ENCODE measurements around the gene SLC16A4. TPM values are rescaled to one million over a fixed set of nuclear protein-coding genes. Genes with fewer than 3 reads are reported as not detected.
"Not testable (repeated sequence)": the region's sequence is repeated elsewhere in the genome, so short reads cannot be mapped to it uniquely, and the experiment has no call there.

The SLC16A4 gene
- 0.09 and 0.23 TPM in 2 replicates for polyA plus RNA-seq (2014; cell fraction: cytosol; rRNA removed)
- 0.33 and 0.59 TPM in 2 replicates for polyA plus RNA-seq (2014; cell fraction: nucleus; rRNA removed)

DNA sequence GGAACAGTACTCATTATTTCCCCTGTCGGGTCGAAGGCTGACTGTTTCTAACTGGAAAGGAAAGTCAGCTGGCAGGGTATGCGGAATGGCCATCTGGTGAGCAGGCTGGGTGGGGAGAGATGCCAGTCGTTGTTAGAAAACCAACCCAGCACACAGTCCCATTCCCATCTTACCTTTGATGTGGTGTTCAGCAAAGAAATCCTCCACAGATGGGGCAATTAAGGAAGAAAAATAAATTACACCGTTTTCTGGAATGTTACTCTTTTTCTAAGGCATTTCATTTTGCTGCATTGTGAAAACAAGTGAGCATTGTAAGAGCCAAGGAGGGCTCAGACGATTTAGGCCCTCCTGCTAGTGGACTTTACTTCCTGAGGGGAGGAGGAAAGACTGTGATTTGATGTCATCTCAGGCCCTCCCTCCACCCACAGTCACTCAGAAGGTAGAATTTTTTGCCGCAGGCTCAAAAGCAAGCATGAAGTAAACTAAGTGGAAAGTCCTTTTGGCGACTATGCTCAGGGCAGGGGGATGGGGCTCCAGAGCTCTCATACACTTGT lies at the start of gene SLC16A4:
TSS of gene SLC16A4 (minus strand) at position 335 of the 554 bp plus-strand sequence. CDS start 1,703 bp downstream, outside the sequence.
- no peak for DNase-seq (ENCODE audit: low spot score)

DNA sequence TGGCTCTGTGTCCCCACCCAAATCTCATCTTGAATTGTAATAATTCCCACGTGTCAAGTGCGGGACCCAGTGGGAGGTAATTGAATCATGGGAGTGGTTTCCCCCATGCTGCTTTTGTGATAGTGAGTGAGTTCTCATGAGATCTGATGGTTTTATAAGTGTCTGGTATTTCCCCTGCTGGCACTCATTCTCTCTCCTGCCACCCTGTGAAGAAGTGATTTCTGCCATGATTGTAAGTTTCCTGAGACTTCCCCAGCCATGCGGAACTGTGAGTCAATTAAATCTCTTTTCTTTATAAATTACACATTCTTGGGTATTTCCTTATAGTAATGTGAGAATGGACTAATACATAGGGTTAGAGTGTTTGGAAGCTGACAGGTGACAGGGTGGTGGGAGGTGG lies 49.0 kb upstream of the SLC16A4 start:
- not testable (repeated sequence) for DNase-seq (ENCODE audit: low spot score)

DNA sequence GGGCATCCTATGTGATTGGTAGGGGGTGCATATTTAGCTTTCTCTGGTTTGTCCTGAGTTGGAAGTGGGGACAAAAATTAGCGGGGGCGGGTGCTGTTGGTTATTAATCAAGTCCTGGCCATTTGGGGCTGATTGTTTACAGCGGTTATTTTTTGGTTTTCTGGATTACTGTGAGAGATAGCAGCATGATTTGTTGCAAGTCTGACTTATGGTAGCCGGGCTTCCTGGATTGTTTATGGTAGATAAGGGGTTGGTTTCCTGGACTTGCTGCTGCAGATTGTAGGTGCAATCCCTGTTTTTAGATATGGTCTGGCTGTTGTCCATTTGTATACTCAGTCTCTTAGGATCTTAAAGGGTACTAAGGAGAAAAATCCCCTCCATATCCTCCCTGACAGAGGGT lies 48.1 kb upstream of the SLC16A4 start:
- DNase-seq (ENCODE audit: low spot score) = no peak

DNA sequence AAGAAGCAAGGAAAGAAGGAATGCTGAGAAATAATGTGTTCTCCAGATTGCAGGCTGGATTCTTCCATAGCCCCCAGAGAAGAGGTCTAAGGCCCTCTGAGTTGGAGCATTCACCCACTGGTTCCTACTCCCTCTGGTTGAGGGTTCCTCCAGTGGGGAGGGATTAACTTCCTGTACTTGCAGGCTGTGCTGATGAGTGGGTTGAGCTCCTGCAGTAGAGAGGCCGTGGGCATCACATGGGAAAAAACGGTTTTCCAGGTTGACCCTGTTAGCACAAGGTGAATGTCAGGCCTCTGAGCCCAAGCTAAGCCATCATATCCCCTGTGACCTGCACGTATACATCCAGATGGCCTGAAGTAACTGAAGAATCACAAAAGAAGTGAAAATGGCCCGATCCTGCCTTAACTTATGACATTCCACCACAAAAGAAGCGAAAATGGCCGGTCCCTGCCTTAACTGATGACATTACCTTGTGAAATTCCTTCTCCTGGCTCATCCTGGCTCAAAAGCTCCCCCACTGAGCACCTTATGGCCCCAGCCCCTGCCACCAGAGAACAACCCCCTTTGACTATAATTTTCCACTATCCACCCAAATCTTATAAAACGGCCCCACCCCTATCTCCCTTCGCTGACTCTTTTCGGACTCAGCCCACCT lies 46.9 kb upstream of the SLC16A4 start:
- DNase-seq (ENCODE audit: low spot score) = not testable (repeated sequence)

DNA sequence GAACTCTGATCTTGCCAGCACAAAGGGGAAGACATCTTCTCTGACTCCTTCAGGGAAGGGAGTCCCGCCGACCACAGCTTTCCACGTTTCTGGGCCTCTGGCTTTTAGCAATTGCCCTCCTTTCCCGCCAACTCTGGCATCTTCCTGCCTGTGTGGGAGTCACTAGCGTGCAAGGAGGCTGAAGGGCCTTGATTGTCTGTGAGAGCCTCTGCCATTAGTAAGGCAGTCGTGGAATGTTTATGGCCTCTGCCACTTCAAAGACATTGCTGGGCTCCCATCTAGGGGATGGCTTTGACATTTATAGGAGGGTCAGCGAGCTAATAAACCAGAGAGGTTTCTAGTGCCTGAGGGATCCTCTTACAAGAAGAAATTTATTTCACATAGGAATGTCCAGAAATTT lies 45.8 kb upstream of the SLC16A4 start:
- no peak for DNase-seq (ENCODE audit: low spot score)

DNA sequence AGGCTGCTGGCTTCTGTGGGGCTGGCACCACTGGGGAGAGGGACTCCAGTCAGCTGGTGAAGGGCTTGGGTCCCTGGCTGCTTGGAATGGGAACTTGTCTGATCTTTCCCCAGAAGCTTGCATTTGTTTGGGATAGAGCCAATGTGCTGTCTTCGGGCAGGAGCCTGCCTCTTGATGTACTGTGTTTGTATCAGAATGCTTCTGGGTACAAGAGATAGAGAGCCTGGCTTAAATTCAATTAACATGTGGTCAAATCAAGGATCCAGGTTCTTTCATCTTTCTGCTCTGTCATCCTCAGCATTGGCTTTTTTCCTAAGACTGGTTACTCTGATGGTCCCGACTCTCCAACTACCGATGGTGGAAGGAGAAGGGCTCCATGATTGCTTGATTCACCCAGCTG lies 44.1 kb upstream of the SLC16A4 start:
- DNase-seq (ENCODE audit: low spot score) = no peak

DNA sequence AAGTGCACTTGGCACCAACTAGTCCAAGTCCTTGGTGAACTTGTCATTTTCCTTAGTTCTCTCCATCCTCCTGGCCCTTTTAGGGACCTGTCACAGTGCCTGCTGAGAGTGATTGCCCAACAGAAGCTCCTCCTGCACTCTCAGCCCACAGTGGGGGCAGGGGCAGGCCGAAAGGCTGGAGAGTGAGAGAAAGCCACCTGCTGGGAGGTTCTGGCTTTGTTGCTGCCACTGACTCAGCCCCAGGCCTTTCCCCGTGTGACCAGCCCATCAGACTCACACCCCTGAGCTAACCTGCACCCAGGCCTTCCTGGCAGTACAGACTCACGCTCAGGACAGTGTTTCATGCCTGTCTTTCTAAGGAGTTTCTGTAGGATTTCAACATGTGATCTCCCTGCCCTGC lies 43.0 kb upstream of the SLC16A4 start:
- peak; percentile 21 for DNase-seq (ENCODE audit: low spot score)

DNA sequence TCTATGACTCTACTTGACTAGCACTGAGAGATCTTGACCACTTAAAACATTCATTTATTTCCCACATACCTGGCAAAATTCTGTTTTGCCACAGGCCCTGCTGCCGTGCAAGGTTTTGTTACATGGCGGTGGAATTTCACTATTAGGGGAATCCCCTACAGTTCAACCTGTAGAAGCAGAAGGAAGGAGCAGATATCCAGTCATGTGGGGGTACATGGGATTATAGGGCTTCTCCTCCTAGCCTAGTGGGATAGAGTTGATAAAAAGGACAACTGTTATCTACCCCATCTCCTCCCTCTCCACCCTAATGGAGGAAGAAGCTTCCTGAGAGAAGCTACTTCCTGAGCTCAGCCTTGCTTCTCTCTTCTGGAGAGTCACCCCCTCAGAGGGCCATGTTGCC lies 42.4 kb upstream of the SLC16A4 start:
- no peak for DNase-seq (ENCODE audit: low spot score)

DNA sequence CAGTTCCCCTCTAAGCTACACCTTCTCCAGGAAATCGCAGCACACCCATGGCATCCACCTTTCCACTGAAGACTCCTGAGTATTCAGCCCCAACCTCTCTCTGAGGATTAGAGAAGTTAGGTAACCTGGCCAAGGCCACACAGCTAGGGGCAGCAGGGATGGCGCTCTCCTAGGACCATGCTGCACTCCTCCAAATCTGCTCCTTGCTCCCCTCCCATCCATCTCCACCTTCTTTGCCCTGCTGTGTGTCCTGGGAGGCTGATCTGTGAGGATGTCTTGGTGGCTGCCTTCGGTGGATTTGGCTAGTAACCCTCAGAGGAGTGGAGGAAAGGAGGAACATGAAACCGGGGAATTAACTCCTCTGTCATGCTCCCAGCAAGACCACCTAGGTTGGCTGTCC lies 40.1 kb upstream of the SLC16A4 start:
- DNase-seq (ENCODE audit: low spot score) = no peak

DNA sequence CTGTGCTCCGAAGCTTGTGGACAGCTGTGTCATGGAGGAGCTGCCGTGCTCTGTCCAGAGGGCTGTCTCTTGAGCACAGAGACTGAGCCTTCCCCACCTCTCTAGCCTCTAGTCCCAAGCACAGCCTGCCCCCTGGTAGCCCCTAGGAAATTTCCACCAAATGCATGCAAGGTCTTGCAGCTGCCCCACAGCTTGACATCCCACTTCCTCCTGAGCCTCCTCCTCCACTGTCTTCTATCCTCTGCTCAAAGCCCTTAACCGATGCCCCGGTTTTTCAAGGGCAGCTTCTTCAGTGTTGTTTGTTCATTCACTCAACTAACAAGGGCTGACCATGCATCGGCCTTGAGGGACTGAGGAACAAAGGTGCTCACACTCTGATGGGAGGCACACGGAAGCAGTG lies 39.5 kb upstream of the SLC16A4 start:
- DNase-seq (ENCODE audit: low spot score) = no peak

DNA sequence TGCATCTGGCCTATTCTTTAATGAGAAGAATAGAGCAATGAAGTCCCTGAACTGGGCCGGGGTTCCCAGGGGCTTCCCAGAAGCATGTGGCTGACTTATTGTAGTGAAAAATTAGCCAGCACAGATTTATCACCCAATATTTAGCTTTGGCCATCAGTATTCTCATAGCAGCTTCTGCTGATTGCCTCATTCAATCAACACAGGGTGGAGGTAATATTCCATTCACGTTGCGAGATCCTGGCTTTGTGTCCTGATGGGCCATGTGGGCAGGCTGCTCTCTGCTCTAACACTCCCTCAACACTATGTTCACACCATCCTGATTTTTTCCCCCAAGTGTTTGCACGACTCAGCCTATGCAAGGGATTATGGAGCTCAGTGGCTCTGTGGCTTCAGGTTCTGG lies 38.1 kb upstream of the SLC16A4 start:
- DNase-seq (ENCODE audit: low spot score) = no peak

DNA sequence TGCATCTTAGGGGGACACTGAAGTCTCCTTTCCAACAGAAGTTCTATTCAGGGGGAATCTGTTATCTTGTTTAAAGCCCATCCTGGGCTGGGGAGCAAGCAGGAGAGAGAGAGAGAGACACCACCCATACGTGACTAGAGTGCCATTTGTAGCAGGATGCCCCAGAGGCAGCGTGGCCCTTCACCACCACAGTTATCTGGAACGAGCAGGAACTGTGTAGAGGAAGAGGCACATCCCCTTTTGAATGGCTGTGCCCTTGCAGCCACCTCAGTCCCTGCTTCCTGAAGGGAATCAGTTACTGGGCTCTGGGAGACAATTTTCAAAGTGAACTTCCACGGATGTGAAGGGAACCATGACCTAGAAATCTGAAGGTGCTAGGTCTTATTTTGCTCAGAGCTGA lies 36.0 kb upstream of the SLC16A4 start:
- no peak for DNase-seq (ENCODE audit: low spot score)

DNA sequence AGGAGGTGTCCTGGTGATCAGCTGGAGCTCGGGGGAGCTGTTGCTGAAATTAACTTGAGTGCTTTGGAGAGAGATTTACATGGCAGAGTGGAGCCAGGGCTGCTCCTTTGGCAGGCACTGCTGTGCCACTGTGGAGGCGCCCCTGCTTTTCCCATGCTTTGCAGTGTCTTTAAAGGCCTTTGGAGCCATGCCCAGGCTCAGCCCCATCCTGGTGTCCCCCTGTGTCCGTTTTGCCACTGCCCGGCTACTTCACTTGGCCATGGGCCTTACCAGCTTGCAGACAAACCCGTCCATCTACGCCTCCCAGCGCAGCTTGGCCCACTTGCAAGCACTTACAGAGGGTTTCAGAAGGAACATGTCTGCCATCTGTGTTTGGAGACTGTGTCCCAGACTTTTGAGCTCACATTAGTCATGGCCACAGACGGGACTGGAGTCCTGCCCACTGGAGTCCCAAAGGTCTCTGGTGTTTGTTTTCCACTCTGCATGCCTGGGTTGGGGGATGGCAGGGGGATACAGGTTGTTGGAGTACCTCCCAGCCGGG lies 34.9 kb upstream of the SLC16A4 start:
- DNase-seq (ENCODE audit: low spot score) = no peak

DNA sequence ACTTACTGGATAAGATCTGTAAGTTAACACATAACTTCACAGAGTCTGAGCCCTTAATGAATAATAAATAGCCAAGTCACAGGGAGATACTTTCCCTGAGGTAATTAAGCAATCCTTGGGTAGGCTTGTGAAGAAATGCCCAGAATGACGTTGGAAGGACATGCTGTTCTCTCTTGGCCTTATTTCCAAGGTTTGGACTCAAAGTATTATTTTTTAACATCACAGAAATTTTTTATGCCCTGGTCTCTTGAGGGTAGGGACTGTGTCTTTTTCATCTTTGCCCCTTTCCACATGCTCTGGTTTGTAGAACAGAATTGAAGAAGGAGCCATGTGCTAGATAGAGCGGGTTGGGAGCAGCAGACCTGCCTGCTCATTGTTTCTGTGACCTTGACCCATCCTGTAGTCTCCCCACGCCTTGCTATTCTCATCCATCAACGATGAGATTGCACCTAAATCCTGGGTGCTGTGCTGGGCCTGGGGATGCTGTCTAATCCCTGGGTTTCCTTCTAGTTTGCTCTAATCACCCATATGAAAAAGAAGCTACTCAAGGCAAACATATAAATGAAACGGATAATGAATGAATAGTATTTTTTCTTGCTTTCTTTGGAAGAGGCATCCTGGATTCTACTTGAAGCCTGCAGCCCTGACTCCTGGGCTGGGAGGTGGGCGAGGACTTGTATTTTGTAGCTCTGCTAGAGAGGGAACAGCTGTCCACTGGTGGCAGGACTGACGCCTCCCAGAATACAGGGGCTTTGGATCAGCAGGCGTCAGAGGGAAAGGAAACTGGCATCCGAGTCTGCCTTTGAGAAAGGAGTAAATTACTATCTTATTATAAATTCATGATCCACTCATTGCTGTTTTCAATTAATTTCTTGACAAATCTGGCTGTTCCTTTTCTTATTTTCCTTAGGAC lies 34.1 kb upstream of the SLC16A4 start:
- DNase-seq (ENCODE audit: low spot score) = no peak

DNA sequence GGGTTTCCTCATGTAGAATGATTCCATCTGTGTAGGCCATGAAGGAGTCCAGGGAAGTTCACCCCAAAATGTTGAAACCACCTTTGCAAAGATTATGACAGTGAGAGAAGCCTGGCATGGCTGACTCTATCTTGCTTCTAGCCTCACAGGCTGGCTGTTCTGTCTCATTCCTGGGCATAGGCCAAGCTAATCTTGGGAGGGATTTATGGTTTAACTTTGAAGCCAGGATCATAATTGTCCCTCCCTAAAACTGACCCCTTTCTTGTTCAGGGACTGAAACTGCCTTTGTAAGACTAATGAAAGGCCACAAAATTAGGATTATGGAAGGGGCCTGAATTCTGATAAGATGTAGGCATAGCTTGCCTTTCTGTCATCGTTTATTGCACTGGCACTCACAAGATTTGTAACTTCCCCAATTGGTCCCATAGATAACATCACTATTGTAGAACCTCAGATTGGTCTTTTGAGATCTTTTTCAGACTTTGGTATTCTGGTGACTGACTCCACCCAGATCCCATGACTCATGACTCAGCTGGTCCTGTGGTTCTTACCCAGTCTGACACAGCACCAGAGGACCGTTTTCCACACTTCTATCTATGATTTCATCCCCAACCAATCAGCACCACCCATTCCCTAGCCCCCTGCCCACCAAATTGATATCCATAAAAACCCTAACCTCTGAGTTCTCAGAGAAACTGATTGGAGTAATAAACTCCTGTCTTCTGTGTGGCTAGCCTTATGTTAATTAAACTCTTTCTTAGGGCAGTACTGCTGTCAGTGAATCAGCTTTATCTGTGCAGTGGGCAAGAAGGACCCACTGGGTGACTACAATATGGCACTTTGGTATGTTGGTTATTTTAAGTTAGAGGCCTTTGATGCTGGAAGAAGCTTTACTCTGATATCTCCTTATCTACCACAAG lies 30.3 kb upstream of the SLC16A4 start:
- DNase-seq (ENCODE audit: low spot score) = no peak

DNA sequence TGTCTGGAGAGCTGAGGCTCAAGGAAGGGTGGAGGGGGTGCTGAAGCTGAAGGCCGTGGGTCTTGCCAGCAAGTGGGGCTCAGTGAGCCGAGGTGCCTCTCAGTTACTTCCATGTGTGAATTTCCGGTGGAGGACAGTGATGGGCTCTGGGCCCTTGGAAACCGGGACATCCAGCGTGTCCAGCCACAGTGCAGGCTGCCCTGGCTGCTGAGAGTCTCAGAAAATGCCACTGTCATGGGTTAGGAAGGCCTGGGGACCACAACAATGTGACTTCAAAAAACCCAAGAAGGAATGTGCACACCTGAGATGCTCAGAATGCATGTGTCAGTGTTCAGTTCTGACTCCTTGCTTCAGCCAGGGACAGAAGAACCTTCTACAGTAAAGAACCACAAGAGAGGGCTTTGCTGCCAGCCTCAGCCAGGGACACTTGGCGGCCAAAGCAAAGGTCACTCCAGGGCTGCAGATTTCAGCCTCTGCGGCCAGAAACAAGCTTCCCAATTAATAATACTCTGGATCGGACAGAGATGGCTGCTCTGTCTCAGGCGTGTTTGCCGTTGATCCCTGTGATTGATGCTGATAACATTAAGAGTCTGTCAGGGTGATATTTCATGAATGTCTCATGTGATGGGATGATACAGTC lies 29.3 kb upstream of the SLC16A4 start:
- DNase-seq (ENCODE audit: low spot score) = no peak

DNA sequence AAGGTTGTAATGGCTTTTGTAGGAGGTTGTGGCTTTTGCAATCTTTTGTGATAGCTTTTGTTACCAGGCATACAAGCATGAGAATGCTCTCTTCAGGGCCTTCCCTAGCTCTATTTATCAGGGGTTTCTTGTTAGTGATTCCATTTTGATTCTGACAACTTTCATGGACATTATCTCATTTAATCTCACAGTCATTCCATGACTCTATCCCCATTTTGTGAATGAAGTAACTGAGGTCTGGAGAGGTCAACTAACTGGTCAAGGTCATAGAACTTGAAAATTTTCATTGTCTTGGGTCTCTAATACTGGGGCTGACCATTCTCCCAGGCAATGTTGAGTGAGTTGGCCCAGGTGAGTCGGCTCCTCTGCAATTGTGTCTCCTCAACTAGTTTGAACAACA lies 27.9 kb upstream of the SLC16A4 start:
- DNase-seq (ENCODE audit: low spot score) = no peak

DNA sequence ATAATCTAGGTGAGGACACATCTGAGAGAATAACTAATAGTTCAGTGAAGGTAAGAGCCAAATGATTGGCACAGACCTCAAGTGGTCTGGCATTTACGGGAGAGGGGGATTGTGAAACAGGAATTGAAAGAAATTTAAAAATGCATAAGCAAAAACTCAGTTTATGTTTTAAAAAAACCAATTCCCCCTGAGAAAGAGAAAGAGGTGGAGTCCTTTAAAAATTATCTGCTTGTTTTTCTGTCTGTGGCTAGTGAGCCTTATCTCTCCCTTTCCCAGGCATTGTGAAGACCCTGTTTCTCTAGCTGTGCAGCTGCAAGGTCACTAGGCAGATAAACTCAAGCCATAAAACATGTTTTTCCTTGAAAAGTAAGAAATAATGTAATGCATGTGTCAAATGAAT lies 22.2 kb upstream of the SLC16A4 start:
- not testable (repeated sequence) for DNase-seq (ENCODE audit: low spot score)

DNA sequence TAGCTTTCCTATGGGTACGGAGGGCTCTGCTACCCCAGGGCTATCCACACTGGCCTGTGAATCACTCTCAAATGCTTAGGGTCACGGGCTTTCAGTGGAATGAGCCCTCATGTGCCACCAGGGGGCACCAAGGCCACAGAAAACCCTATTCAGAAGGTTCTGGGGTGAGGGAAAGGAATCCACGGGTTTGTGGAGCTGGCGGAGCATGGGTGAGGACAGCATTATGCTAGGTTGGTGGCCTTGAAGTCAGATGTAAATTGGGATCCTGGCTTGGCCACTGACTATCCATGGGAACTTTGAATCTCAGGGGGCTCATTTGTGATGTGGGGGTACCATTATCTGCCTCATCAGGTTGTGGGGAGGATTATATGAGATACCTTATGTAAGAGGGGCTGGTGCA lies 21.8 kb upstream of the SLC16A4 start:
- peak; percentile 62 for DNase-seq (ENCODE audit: low spot score)

DNA sequence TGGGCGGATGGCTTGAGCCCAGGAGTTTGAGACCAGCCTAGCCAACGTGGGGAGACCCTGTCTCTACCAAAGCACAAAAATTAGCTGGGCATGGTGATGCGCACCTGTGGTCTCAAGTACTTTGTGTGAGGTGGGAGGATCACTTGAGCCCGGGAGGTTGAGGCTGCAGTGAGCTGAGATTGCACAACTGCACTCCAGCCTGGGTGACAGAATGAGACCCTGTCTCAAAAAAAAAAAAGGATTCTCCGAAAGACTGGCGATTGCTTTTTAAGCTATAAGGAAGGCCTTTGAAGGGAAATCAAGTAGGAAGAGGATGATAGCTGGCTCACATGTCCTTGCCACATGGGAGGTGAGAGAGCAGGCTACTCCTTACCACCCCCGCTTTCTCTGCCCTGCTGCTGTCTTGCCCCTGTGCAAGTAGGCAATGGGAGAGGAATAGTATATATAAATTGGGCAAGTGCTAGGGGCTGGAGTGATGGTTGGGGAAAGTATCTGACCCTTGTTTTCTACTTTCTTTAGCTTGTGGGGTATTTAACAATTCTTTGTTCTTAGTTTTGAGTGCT lies 20.4 kb upstream of the SLC16A4 start:
- DNase-seq (ENCODE audit: low spot score) = no peak
